CD14-positive monocyte (primary cell): ENCODE results near the gene CD81. TPM values are rescaled to one million over a fixed set of nuclear protein-coding genes. Genes with fewer than 3 reads are reported as not detected.

Experiments
- DNase-seq, 3 donors: peaks; one replicate each; pipeline ENCODE4 v3.0.0-alpha.2; 2011 to 2022
- H2AFZ ChIP-seq: 2 replicates; pipeline ENCODE4 v1.6.0; 2012; ENCODE audit warnings: mild to moderate bottlenecking, low read depth, low read length, inconsistent platforms; ENCODE audit not compliant: insufficient read depth, poor library complexity, severe bottlenecking
- H3K27ac ChIP-seq, 2 donors: 1 replicate in 1 of 2; 2 replicates in 1 of 2; pipeline ENCODE4 v1.5.1; 2012 to 2013; ENCODE audit warnings: low read length in 2 of 2, control low read depth in 1 of 2, inconsistent platforms in 1 of 2, low read depth in 1 of 2, mild to moderate bottlenecking in 1 of 2
- H3K27me3 ChIP-seq, 2 donors: one replicate each; pipeline versions ENCODE4 v1.6.0 to v1.6.1; 2011 to 2013; ENCODE audit warnings: low read length in 2 of 2; ENCODE audit not compliant: control insufficient read depth in 2 of 2, insufficient read depth in 2 of 2
- H3K36me3 ChIP-seq, 2 donors: replicated peaks in 1 of 2; 1 replicate in 1 of 2; 2 replicates in 1 of 2; pipeline versions ENCODE4 v1.5.1 to v1.6.1; 2012 to 2013; ENCODE audit warnings: low read length in 2 of 2, control low read depth in 1 of 2, inconsistent platforms in 1 of 2, mild to moderate bottlenecking in 1 of 2; ENCODE audit not compliant: insufficient read depth in 2 of 2, control insufficient read depth in 1 of 2
- H3K4me1 ChIP-seq, 2 donors: 1 replicate in 1 of 2; 2 replicates in 1 of 2; pipeline versions ENCODE4 v1.5.1 to v1.6.1; 2012 to 2013; ENCODE audit warnings: low read length in 2 of 2, control low read depth in 1 of 2, inconsistent platforms in 1 of 2, mild to moderate bottlenecking in 1 of 2, moderate library complexity in 1 of 2; ENCODE audit not compliant: insufficient read depth in 2 of 2, control insufficient read depth in 1 of 2
- H3K4me2 ChIP-seq: replicated peaks from 2 replicates; pipeline ENCODE3; 2012; ENCODE audit warnings: low read length, moderate library complexity, mild to moderate bottlenecking; ENCODE audit not compliant: poor library complexity, severe bottlenecking; ENCODE audit errors: extremely low read depth
- H3K4me3 ChIP-seq, 3 experiments: fragments of 200-600 bp in 1 of 3; sonication (generic) in 1 of 3; replicated peaks in 1 of 3; 1 replicate in 2 of 3; 2 replicates in 1 of 3; pipeline ENCODE4 v1.5.1; 2011 to 2013; ENCODE audit warnings: low read length in 3 of 3, mild to moderate bottlenecking in 3 of 3, control low read depth in 2 of 3, low read depth in 2 of 3, inconsistent platforms in 1 of 3, moderate library complexity in 1 of 3
- H3K79me2 ChIP-seq: 2 replicates; pipeline ENCODE4 v1.6.0; 2012; ENCODE audit warnings: mild to moderate bottlenecking, control low read depth, inconsistent platforms, low read length, moderate library complexity; ENCODE audit not compliant: insufficient read depth
- H3K9ac ChIP-seq: 2 replicates; pipeline ENCODE4 v1.6.0; 2017; ENCODE audit warnings: low read length, mild to moderate bottlenecking; ENCODE audit not compliant: insufficient read depth, poor library complexity, severe bottlenecking
- H3K9me3 ChIP-seq, 2 donors: replicated peaks in 1 of 2; 1 replicate in 1 of 2; 2 replicates in 1 of 2; pipeline versions ENCODE4 v1.5.1 to v1.6.1; 2012 to 2013; ENCODE audit warnings: low read length in 2 of 2, control low read depth in 1 of 2; ENCODE audit not compliant: control insufficient read depth in 1 of 2, insufficient read depth in 1 of 2
- H4K20me1 ChIP-seq: 2 replicates; pipeline ENCODE4 v1.6.0; 2012; ENCODE audit warnings: mild to moderate bottlenecking, low read length, control low read depth, moderate library complexity; ENCODE audit not compliant: insufficient read depth
- H3K27ac Mint-ChIP-seq, 7 donors: one replicate each; pipeline ENCODE4 v1.8.0; 2020; ENCODE audit warnings: mild to moderate bottlenecking in 7 of 7, mixed read lengths in 7 of 7, moderate library complexity in 6 of 7, inconsistent platforms in 2 of 7
- H3K27me3 Mint-ChIP-seq, 3 donors: one replicate each; pipeline ENCODE4 v1.8.0; 2021 to 2022; ENCODE audit warnings: low read depth in 3 of 3, mild to moderate bottlenecking in 3 of 3, mixed read lengths in 3 of 3, moderate library complexity in 3 of 3, inconsistent platforms in 1 of 3
- H3K36me3 Mint-ChIP-seq, 2 donors: one replicate each; pipeline ENCODE4 v1.8.0; 2020; ENCODE audit warnings: mixed read lengths in 2 of 2, inconsistent platforms in 1 of 2, mild to moderate bottlenecking in 1 of 2
- H3K4me1 Mint-ChIP-seq: one replicate; pipeline ENCODE4 v1.8.0; 2020; ENCODE audit warnings: mild to moderate bottlenecking, mixed read lengths
- H3K4me3 Mint-ChIP-seq, 2 donors: one replicate each; pipeline ENCODE4 v1.8.0; 2020; ENCODE audit warnings: mild to moderate bottlenecking in 2 of 2, mixed read lengths in 2 of 2, moderate library complexity in 1 of 2
- H3K9me3 Mint-ChIP-seq, 7 donors: one replicate each; pipeline ENCODE4 v1.8.0; 2020 to 2022; ENCODE audit warnings: mixed read lengths in 7 of 7, mild to moderate bottlenecking in 6 of 7, moderate library complexity in 6 of 7, inconsistent platforms in 2 of 7
- CTCF ChIP-seq: fragments of 200-600 bp; IDR thresholded peaks from one replicate; pipeline ENCODE4 v1.8.0; 2022; ENCODE audit warnings: antibody characterized with exemption, mild to moderate bottlenecking
- WGBS: methylation state at CpG from one replicate; pipeline ENCODE4 v1.1.5; 2013; ENCODE audit warnings: missing lambda C conversion rate; ENCODE audit not compliant: insufficient coverage; 5-methylcytosine and 5-hydroxymethylcytosine counted together
- intact Hi-C, 2 donors: fragments of 100-400 bp; cut with micrococcal nuclease; formaldehyde crosslinking; loops; one replicate each; pipeline versions ENCODE4 v1.15.0 to v1.15.1; 2023
- polyA plus RNA-seq, 3 donors: library from polyadenylated mRNA; depleted of rRNA in 1 of 3; unstranded in 2 of 3; stranded (reverse) in 1 of 3; fragments of 300-500 nt in 2 of 3; fragments of >200 nt in 1 of 3; fragmentation: Illumina TruSeq in 2 of 3; gene quantifications; 1 replicate in 2 of 3; 2 replicates in 1 of 3; pipeline ENCODE4 v1.2.3, GENCODE V29; 2012 to 2021

The CD81 gene
- polyA plus RNA-seq, 3 donors, result 3.2 to 74.9 (median 12.3) TPM

GRCh38 chr11:2358754-2359442 is 18.2 kb upstream of the CD81 start:
- peak overlapping the region in 1 of 7 donors; percentile 4 for H3K27ac Mint-ChIP-seq

GRCh38 chr11:2359557-2359956 is 17.6 kb upstream of the CD81 start:
- H3K27ac Mint-ChIP-seq, result no peak overlapping the region
- intact Hi-C loops, result loop anchor here in 1 of 2 donors (10.0 kb wide), 1 partner anchor 55 kb away; no protein-coding TSS in a partner anchor
- no peak for TF ChIP-seq CTCF
- Histone ChIP-seq H3K4me1 (no peaks in the 10 kb centered on the region), H3K79me2 (no peaks in the 10 kb centered on the region), H4K20me1 (no peaks in the 10 kb centered on the region), H3K9me3 (no peaks in the 10 kb centered on the region), H3K9ac (no peak overlapping the region), H3K36me3 (no peaks in the 10 kb centered on the region), H2AFZ (no peak overlapping the region), H3K4me3 (no peak overlapping the region), H3K27ac (no peak overlapping the region), H3K27me3 (no peaks in the 10 kb centered on the region), H3K4me2 (no peak overlapping the region)
- peaks cover 8 to 12% (median 10%) of the 10 kb centered on the region in 3 donors for H3K27me3 Mint-ChIP-seq
- no peaks in the 10 kb centered on the region for H3K4me1 Mint-ChIP-seq
- no peak for DNase-seq
- peaks cover 0 to 2% (median 0%) of the 10 kb centered on the region in 7 donors for H3K9me3 Mint-ChIP-seq
- WGBS, result 98% methylated on average over 6 of the region's 9 CpGs
- H3K4me3 Mint-ChIP-seq, result no peak overlapping the region
- no peaks in the 10 kb centered on the region for H3K36me3 Mint-ChIP-seq

More at GRCh38 chr11:2358754-2359442, 18.2 kb upstream of the CD81 start:
- Mint-ChIP-seq H3K36me3 (no peaks in the 10 kb centered on the region), H3K4me1 (no peaks in the 10 kb centered on the region), H3K9me3 (peaks cover 0 to 2% (median 0%) of the 10 kb centered on the region in 7 donors), H3K27me3 (peaks cover 8 to 13% (median 11%) of the 10 kb centered on the region in 3 donors), H3K4me3 (no peak overlapping the region)
- TF ChIP-seq CTCF, result no peak
- no peaks in the 10 kb centered on the region for H3K4me1 ChIP-seq
- H3K27ac ChIP-seq, result no peak overlapping the region
- no peak overlapping the region for H2AFZ ChIP-seq
- WGBS, result 91% methylated on average over 10 of the region's 11 CpGs
- intact Hi-C loops, result loop anchor here in 1 of 2 donors (10.0 kb wide), 1 partner anchor 56 kb away; no protein-coding TSS in a partner anchor
- H3K9ac ChIP-seq, result no peak overlapping the region
- H4K20me1 ChIP-seq, result no peaks in the 10 kb centered on the region
- H3K27me3 ChIP-seq, result no peaks in the 10 kb centered on the region
- H3K9me3 ChIP-seq, result no peaks in the 10 kb centered on the region
- H3K79me2 ChIP-seq, result no peaks in the 10 kb centered on the region
- no peak overlapping the region for H3K4me3 ChIP-seq
- no peak for DNase-seq
- no peaks in the 10 kb centered on the region for H3K36me3 ChIP-seq
- H3K4me2 ChIP-seq, result no peak overlapping the region
